Stimulated activated CD8-positive, alpha-beta memory T cell treated with anti-CD3 and anti-CD28 coated beads, Interleukin-7, amount 100 ng/mL, for 48 hours (primary cell): Measurements from ENCODE around the gene EBF4.

Source experiments
- DNase-seq, 2 donors: peaks; one replicate each; pipeline ENCODE4 v3.0.0-alpha.2; 2020; ENCODE audit warnings: low read depth in 1 of 2; ENCODE audit errors: extremely low read depth in 1 of 2

Gene EBF4

DNA sequence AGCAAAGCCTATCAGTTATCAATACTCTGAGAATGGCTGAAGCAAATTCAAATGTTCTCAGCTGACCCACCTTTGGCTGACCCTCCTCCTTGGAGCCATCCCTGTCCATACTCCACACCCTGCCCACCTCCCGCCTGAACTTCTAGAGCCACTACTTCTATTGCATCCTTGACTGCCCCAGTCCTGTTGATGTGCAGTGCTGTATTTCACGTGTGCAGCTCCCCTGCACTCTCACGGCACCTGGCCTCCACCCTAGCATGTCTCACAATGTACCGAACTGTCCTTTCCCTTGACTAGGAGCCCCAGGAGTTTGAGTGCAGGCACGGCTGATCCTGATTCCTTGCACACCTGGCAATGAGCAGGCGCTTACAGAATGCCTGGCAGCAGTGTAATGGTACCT lies 100.9 kb downstream of the EBF4 start:
- DNase-seq = no peak

DNA sequence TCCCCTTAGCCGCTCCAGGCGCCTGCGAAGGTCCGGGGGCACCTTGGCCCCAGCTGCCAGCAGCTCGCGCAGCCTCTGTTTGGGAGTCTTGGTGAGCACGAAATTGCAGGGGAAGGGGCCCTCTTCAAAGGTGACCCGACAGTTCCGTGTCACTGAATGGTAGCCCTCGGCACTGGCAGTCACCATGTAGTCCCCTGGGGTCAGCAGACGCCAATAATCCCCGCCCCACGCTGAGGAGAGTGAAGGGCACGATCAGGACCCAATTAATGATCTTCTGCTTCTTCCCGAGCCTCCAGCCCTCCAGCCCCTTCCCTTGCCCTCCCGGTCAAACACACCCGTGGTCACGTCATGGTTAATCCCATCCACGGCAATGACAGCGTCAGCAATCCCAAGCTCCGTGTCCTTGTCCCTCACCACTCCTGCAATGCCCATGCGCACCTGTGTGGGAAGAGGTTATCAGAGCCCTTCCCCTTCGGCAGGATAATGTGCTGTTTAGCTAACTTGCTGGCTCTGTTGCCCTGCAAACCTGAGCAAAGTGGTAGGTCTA lies 101.7 kb downstream of the EBF4 start:
- DNase-seq = no peak

DNA sequence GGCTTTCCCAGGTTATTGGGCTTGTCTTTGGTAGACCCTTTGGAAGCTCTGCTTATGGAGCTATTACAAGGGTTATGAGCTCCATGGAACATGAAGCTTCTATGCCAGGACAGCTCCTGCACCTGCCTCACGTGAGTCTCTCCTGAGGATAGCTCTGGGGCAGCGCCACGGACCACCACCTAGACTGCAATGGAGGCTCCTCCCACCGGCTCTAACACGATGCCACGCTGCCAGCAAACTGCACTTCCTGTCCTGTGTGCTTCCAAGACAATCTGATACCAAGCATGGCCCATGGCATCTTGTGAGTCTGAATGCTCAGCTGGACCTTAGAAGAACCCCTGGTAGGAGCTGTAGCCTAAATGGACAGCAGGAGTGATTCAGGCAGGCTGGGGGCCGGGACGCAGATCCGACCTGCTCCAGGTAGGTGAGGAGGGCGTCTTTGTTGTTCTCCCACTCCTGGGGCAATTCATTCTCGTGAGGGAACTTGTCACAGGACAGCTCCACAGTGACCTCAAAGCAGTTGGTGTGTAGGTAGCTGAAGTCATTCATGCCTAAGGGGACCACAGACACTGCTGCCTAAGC lies 102.4 kb downstream of the EBF4 start:
- no peak for DNase-seq

DNA sequence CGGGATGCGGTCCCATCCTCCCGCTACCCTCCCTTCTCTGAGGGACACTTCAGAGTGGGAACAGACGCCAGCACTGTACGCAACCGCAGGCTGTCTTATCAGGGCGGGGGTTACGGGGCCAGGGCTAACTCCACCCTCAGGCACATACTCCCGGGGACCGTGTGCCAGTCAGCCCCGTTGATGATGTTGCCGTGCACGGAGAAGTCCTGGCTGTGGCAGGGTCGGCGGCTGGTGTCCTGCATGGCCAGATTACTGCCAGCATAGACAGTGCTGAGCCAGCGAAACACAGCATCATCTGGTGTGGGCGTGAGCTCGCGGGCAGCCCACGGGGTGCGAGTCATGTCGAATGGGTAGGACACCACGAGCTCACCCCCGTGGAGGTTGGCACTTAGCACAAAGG lies 102.9 kb downstream of the EBF4 start:
- DNase-seq = no peak

DNA sequence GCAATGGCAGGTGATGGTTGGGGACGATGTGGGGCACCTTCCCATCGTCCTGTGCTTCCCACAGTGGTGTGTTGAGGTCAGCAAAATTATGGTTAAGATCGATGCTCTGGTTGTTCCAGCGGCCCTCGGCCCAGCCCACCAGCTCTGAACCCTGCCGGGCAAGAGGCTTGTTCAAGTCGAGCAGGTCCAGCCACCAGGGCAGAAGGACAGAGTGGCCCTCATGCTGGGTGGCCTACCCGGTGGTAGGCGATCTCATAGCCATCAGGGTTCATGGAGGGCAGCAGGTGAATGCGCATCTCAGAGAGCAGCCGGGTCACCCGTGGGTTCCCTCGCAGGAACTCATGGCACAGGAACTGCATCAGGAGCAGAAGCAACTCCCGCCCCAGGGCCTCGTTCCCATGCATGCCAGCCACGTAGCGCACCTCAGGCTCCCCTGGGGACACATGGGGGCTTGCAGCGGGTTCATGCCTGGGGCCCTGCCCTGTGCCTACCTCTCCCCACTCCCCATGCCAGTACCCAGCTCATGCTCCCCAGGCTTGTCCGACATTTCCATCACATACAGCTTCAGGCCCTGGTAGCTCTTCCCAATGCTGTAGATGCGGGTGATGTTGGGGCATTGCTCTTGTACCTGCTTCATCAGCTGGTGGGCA lies 103.6 kb downstream of the EBF4 start:
- no peak for DNase-seq

DNA sequence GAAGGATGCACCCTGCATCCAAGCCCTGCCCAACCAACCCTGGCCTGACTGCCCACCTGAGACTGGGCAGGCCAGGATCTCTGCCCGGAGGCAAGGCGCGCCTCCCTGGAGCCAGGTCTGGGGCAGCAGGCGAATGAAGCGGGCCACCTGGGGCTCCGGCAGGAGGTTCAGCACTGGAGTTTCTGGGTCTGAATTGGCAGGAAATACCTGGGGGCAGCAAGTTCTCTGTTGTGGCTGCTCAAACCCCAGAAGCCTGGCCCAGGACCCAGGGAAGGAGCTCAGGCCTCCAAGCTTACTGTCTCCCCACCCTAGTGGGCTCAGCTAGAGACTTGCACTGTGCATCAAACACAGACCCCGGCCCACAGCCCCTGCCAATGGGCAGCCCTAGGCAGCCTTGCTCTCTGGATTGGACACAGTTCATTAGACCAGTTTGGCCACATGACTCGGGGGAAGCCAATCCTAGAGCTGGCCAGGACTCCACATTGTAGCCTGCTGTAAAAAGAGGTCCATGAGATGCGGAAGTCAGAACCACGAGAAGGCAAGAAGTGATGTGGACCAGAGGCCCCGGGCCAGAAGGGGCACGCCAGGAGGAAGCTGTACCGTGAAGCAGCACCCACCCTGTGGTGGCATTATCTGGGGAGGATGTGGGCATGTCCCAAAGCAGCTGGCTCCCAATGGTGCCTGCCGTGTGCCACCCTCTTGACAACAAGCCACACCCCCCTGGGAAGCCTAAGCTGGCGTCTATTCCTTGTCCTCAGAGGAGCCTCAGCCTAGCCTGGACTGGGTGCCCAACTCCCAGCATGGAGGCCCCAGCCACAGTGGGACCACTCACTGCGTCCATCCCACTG lies 104.8 kb downstream of the EBF4 start:
- no peak for DNase-seq

DNA sequence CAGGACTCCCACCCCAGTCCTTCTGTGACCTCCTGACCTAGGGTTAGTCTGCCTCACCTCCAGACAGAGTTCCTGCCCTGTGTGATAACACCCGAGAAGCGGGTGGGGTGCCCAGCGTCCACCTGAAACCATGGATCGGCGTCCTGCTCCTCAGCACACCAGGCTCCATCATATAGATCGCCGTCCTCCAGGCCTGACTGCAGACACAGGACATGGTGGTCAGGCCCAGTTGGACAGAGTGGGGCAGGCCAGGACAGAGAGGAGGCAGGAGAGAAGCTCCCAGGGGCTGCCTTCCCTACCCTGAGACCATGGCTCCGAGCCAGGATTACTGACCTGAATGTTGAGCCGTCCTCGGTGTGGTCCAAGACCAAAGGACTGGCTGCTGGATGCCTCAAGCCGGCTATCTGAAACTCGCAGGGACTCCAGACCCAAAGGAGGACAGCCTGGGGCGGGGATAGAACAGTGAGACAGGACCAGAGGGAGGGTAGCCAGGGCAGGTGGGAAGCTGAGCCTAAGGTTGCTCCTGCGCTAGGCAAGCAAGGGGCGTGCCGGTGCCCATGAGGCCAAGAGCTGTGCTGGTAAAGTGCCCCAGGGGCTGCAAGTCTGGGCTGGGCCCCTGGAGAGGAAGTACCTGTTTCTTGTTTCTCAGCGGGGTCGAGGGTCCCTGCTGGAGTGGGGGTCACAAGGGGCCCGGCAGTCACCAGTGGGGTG lies 105.7 kb downstream of the EBF4 start:
- no peak for DNase-seq

DNA sequence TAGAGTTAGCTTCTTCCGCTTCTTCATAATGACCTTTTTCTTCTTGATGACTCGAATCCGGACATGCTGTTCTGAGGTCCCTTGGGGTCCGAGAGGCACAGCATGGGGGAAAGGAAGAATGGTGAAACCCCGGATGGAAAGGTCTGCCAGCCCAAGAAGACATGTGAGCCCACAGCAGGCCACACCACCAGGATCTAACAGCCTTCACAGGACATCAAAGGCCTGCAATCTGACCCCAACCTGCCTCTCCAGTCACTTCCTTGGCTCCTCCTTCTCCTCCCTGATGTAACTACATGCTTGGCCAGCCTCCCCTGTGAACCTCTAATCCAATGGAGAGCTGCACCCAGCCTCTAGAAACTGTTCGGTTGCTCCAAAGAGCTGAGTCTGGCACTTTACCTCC lies 106.2 kb downstream of the EBF4 start:
- no peak for DNase-seq

DNA sequence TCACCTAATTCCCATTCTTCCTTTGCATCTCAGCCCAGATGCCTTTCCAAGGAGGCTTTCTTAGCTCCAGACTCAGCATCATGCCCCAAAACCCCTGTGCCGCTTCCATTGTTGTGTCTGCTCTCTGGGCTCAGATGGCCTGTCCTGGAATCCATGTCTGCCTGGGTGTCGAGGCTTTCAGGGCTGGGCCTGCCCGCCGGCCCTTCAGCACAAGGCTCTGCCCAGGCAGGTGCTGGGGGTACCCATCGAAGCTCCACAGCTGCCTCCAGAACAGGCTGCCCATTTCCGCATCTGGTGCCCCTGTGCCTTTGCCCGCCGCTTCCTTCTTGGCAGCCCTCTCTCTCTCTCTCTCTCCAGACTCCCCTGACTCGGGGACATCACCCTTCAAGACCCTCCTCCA lies 106.7 kb downstream of the EBF4 start:
- no peak for DNase-seq

DNA sequence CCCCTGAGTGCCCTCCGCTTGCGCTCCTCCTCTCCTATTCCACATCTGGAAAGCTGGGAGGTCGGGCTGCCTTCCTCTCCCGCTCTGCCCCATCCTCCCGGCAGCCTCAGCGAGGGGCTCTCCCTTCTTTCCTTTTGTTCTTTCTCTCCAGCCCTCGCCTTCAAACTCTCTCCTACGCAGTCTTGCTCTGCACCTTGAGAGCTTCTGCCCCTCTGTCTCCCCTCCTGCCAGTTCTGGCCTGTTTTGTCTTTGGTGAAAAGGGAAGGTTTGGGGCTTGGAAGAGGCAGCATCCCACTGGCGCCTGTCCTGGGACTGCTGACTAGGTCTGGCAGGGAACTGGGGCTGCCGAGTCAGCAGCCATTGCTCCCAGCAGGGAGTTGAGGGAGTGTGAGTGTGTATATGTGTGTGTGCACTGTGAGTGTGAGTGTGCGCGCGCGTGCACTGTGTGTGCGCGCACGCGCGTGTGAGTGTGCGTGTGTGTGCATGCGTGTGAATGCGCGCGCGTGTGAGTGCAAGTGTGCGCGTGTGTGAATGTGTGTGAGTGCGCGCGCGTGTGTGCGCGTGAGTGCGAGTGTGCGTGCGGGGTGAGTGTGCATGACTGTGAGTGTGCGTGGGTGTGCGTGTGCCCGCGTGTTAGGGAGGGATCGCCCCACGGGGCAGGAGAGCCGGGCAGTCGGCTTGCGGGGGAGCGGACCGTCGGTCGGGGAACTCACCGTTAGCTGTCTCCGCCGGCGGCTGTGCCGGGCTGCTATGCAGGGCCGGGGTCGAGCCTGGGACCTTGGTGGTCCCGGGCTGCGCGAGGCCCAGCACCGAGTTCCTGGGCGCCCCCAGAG lies 107.3 kb downstream of the EBF4 start:
- DNase-seq = no peak

DNA sequence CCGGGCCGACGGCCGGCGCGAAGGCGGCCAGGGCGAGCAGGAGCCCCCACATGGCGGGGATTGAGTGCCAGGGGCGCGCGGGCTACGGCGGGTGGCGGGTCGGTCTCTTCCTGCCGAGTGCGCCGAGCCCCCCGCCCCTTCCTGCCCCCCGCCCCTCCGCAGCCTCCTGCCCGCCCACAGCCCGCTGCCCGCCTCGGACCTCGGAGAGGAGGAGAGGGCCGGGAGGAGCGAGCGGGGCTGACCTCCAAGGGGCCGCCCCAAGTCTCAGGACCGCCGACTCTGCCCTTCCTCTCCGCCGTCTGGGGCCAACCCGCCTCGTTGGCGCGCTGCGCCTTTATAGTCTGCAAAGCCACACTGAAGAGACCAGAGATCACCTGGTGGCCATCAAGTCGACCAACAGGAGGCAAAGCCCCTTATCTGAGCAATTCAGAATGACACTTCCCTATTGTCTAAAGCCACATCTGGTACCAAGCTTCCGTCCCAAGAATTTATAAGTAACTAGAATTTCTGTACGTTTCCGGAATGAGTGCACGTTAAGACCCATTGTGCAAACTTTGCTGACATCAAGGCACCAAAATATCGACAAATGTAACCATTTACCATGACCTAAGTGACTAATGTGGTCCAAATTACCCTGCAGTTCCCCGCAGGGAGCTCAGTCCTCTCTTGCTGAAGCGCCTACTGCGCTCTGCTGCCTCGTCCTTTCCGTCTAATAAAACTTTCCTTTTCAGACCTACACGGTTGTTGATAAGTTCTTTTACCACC lies 108.1 kb downstream of the EBF4 start, which contains the start of gene CPXM1:
TSS of gene CPXM1 (minus strand) at position 107 of the 765 bp plus-strand sequence. CDS start at position 52, 55 bp downstream.
- DNase-seq = no peak

DNA sequence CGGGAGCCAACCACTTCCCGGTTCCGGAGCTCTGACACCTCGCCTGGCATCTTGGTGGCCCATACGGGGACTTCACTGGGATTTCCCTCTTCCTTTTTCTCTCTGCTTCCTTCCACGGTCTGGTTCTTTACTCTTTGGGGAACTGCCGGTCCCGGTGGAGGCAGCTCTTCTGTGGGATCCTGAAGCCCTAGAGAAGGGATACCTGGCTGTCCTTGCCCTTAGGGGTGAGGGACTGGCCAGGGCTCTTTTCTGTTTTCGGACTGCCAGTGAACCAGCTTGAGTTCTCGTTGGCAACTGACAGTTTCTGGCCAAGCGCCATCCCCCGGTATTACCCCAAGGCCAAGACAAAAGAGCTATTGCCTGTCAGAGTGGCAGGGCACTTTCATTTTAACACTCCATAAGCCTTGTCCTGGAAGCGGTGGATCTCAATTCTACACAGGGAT lies 108.7 kb downstream of the EBF4 start:
- no peak for DNase-seq

DNA sequence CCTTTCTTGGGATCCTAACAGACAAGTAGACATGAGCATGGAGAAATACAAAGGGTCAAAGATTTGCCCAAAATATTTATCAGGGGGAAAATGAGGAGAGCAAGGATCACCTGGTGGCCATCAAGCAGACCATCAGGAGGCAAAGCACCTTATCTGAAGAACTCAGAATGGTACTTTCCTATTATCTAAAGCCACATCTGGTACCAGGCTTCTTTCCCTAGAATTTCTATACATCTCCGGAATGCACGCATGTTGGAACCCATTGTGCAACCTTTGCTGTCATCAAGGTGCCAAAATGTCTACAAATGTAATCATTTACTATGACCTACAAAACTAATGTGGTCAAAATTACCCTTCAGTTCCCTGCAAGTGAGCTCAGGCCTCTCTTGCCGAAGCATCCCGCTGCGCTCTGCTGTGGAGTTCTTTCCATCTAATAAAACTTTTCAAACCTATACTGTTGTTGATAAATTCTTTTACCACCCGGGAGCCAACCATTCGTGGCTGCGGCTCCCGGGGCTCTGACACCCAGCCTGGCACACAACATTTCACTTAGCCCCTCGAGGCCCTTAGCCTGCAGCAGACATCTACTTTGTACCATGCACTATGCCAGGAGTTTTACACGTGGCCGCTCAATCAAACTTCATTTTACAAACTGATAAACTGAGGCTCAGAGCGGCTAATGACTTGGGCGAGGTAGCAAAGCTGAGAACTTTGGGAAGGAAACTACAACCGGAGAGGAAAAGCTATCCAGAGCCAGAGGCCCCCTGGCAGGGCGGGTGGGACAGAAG lies 111.7 kb downstream of the EBF4 start:
- no peak for DNase-seq

DNA sequence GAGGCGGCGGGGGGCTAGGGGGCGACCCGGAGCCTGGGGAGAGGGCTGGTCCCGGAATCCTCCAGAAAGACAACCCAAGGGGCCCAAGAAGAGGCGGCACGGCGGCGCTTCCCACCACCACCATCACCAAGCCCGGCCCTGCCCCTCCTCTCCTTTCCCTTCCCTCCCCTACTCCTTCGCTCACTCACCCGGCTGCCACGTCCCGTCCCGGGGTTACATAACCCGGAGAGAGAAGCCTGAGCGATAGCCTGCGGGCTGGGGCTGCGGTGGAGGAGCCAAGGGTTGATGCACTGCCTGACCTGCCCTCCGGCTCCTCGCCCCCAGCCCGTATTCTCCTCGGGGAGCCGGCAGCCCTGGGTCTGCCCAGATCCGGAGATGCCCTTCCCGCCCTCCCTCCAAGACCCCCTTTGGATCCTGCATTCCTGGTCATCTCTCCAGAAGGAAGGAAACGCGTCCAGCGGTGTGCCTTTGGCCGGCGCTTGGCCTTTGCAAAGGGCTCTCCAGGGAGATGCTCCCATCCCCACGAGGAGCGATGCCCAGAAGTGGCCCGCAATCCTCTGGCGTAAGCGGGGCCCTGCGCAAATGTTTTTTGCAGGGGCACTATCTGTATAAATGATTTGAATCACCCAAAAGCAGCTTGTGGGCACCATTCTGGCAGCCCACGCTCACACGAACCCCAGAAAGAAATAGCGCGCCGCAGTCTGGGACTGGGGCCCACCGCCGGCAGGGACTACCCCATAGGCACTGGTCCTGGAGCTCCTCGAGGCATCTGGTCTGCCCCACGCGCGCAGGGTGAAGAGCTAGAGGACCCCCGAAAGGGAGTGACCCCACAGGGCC lies 112.5 kb downstream of the EBF4 start:
- DNase-seq = no peak

DNA sequence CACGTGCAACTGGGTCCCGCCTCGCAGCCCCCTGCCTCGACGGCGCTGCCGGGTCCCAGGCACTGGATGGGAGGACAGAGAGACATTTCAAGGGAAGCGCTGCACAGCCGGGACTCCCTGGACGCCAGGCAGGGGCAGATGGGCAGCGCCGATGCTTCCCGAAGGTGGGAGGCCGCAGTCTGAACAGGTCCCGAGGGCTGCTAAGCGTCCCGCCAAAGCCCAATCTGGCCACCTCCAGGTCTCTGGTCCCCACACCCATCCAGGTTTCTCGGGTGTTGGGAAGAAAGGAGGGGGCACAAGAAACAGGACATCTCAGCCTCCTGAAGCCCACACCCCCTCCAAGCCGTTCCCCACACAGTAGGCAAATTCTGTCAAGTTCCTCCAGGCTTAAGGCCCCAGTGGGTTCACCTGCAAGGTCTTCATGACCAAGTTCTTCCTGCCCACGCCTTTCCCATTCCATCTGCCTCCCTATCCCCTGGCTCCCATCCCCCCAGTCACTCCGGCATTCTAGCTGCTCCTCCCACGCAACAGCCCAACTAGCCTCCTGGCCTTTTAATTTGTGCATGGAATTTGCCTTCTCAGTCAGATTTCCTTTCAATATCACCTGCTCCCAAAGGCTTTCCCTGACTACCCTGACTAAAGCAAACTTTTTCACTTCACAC lies 113.2 kb downstream of the EBF4 start:
- DNase-seq = no peak

DNA sequence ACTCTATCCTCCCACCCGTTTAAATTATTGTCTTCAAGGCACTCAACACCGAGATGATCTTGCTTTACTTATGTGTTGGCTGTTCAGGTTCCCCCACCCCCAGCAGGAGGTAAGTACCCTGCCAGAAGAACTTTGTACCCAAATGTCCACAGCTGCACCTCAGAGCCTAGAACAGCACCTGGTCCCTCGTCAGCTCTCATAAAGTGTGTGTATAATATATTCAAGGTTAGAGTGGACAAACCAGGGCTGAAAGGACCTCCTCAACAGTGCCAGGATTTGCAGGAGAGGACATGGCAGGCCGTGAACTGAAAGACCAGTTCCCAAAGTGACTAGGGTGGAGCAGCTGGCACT lies 113.7 kb downstream of the EBF4 start:
- DNase-seq = no peak

DNA sequence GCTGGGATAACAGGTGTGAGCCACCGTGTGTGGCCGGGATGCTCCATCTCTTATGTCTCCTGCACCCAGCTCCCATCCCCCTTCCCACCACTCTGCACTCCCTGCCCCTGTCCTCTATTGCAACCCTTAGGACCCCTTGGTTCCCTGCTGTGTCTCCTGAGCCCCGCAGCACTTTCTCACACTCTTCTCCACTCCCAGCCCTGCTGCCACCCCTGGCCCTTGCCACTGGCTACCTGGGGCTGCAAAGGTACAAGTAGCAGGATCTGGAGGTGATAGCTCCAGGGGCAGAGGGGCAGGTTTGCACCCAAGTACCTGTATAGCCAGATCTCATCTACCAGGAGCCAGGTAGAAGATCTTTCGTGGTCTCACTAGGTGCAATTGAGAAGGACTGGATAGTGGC lies 114.4 kb downstream of the EBF4 start:
- DNase-seq = no peak
